Caco-2 (cell line): ENCODE data around the gene HMCN2. TPM values are rescaled to one million over a fixed set of nuclear protein-coding genes. Genes with fewer than 3 reads are reported as not detected.
A peak's percentile ranks its signal among the peaks of the same experiment; 100 is the strongest.

Experiments
- BruUV-seq: library from RNA; stranded (reverse); fragments of 400-500 nt; replicated peaks from 2 replicates; lab custom pipeline; 2021; lab: Mats Ljungman, UMichigan
- CTCF ChIA-PET: fragments of 300-600 bp; sonication (Branson Sonifier 250); formaldehyde crosslinking; loops from one replicate; lab custom pipeline; 2022; ENCODE audit warnings: antibody characterized with exemption; lab: Charles Lee
- POLR2A ChIA-PET: fragments of 300-600 bp; sonication (Branson Sonifier 250); formaldehyde crosslinking; loops from one replicate; lab custom pipeline; 2022; ENCODE audit warnings: antibody characterized with exemption; lab: Charles Lee
- DNase-seq, 2 experiments: peaks; one replicate each; pipeline versions ENCODE4 v3.0.0 to v3.0.0-alpha.2; 2020 to 2022
- H3K27me3 ChIP-seq: replicated peaks from 2 replicates; pipeline ENCODE4 v1.6.0; 2011; ENCODE audit warnings: low read length; ENCODE audit not compliant: control insufficient read depth, insufficient read depth
- H3K36me3 ChIP-seq: 2 replicates; pipeline ENCODE4 v1.5.1; 2011; ENCODE audit warnings: low read length; ENCODE audit not compliant: control insufficient read depth, insufficient read depth
- H3K4me1 ChIP-seq: fragments of 250-450 bp; sonication (Bioruptor Pico); 2 replicates; pipeline ENCODE4 v1.5.1; 2020; ENCODE audit warnings: mild to moderate bottlenecking
- H3K4me3 ChIP-seq: 2 replicates; pipeline ENCODE4 v1.5.1; 2011; ENCODE audit warnings: low read depth, mild to moderate bottlenecking, control low read depth, low read length
- H3K9me3 ChIP-seq: fragments of 250-450 bp; sonication (Bioruptor Pico); 2 replicates; pipeline ENCODE4 v1.5.1; 2020; ENCODE audit warnings: mild to moderate bottlenecking, moderate library complexity
- H3K27ac Mint-ChIP-seq: one replicate; pipeline ENCODE4 v1.8.0; 2022; ENCODE audit warnings: mixed read lengths; ENCODE audit not compliant: unreplicated experiment
- H3K27me3 Mint-ChIP-seq: one replicate; pipeline ENCODE4 v1.8.0; 2022; ENCODE audit warnings: mixed read lengths; ENCODE audit not compliant: insufficient read depth, unreplicated experiment
- H3K36me3 Mint-ChIP-seq: one replicate; pipeline ENCODE4 v1.8.0; 2022; ENCODE audit warnings: mild to moderate bottlenecking, mixed read lengths; ENCODE audit not compliant: insufficient read depth, unreplicated experiment
- H3K4me1 Mint-ChIP-seq: one replicate; pipeline ENCODE4 v1.8.0; 2022; ENCODE audit warnings: low read depth, mixed read lengths; ENCODE audit not compliant: unreplicated experiment
- H3K4me3 Mint-ChIP-seq: one replicate; pipeline ENCODE4 v1.8.0; 2022; ENCODE audit warnings: mild to moderate bottlenecking, moderate library complexity, mixed read lengths; ENCODE audit not compliant: unreplicated experiment
- H3K9me3 Mint-ChIP-seq: one replicate; pipeline ENCODE4 v1.8.0; 2022; ENCODE audit warnings: mixed read lengths; ENCODE audit not compliant: unreplicated experiment
- intact Hi-C: fragments of 100-400 bp; cut with micrococcal nuclease; formaldehyde crosslinking; loops from one replicate; pipeline ENCODE4 v1.10.0; 2022; ENCODE audit not compliant: unreplicated experiment
- total RNA-seq: library from RNA; stranded (reverse); gene quantifications from 2 replicates; pipeline ENCODE4 v1.2.3, GENCODE V29; 2022
- TF ChIP-seq, protein P1 (sequence below), 2 experiments: fragments of 200-600 bp in 1 of 2; IDR thresholded peaks; 1 replicate in 1 of 2; 2 replicates in 1 of 2; pipeline versions ENCODE4 v1.5.1 to v1.8.0; 2011 to 2022; ENCODE audit warnings: antibody characterized with exemption in 1 of 2, control low read depth in 1 of 2, inconsistent platforms in 1 of 2, low read depth in 1 of 2, low read length in 1 of 2, mild to moderate bottlenecking in 1 of 2, moderate library complexity in 1 of 2; ENCODE audit not compliant: insufficient read depth in 1 of 2, severe bottlenecking in 1 of 2, unreplicated experiment in 1 of 2

The HMCN2 gene
- total RNA-seq, 1 experiment from 2014 or later, result 0.41 TPM

GRCh38 chr9:130294664-130295063 lies 29.1 kb downstream of the HMCN2 start:
- no peaks in the 10 kb centered on the region for H3K9me3 Mint-ChIP-seq
- H3K27me3 ChIP-seq, result no peaks in the 10 kb centered on the region
- CTCF ChIA-PET, result no interaction called here
- TF ChIP-seq, protein P1, sequence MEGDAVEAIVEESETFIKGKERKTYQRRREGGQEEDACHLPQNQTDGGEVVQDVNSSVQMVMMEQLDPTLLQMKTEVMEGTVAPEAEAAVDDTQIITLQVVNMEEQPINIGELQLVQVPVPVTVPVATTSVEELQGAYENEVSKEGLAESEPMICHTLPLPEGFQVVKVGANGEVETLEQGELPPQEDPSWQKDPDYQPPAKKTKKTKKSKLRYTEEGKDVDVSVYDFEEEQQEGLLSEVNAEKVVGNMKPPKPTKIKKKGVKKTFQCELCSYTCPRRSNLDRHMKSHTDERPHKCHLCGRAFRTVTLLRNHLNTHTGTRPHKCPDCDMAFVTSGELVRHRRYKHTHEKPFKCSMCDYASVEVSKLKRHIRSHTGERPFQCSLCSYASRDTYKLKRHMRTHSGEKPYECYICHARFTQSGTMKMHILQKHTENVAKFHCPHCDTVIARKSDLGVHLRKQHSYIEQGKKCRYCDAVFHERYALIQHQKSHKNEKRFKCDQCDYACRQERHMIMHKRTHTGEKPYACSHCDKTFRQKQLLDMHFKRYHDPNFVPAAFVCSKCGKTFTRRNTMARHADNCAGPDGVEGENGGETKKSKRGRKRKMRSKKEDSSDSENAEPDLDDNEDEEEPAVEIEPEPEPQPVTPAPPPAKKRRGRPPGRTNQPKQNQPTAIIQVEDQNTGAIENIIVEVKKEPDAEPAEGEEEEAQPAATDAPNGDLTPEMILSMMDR (IDR thresholded peaks at IDR 0.05; ENCODE audit: insufficient read depth in 1 of 2, low read depth in 1 of 2, low read length in 1 of 2, severe bottlenecking in 1 of 2, unreplicated experiment in 1 of 2), result no peak
- no peak overlapping the region for H3K4me3 Mint-ChIP-seq
- no peaks in the 10 kb centered on the region for H3K4me1 Mint-ChIP-seq
- H3K9me3 ChIP-seq, result no peaks in the 10 kb centered on the region
- no peaks in the 10 kb centered on the region for H3K36me3 Mint-ChIP-seq
- H3K4me3 ChIP-seq, result no peak overlapping the region
- DNase-seq, result no peak
- H3K36me3 ChIP-seq, result no peaks in the 10 kb centered on the region
- BruUV-seq, result no TSS peak
- intact Hi-C loops, result no loop called here
- H3K27me3 Mint-ChIP-seq, result peaks cover 30% of the 10 kb centered on the region
- no peaks in the 10 kb centered on the region for H3K4me1 ChIP-seq
- H3K27ac Mint-ChIP-seq, result no peak overlapping the region
- POLR2A ChIA-PET, result no interaction called here

- ChIA-PET POLR2A (no interaction called here), CTCF (no interaction called here)
- Histone ChIP-seq H3K4me3 (no peak overlapping the region), H3K4me1 (no peaks in the 10 kb centered on the region), H3K36me3 (no peaks in the 10 kb centered on the region), H3K9me3 (no peaks in the 10 kb centered on the region), H3K27me3 (no peaks in the 10 kb centered on the region)
- Mint-ChIP-seq H3K9me3 (no peaks in the 10 kb centered on the region), H3K36me3 (no peaks in the 10 kb centered on the region), H3K4me3 (no peak overlapping the region), H3K27ac (no peak overlapping the region), H3K27me3 (peaks cover 28% of the 10 kb centered on the region), H3K4me1 (no peaks in the 10 kb centered on the region)
- DNase-seq, result no peak
- TF ChIP-seq, protein P1 (IDR thresholded peaks at IDR 0.05; ENCODE audit: insufficient read depth in 1 of 2, low read depth in 1 of 2, low read length in 1 of 2, severe bottlenecking in 1 of 2, unreplicated experiment in 1 of 2), result no peak
- BruUV-seq, result no TSS peak
- intact Hi-C loops, result no loop called here
Measured at GRCh38 chr9:130295431-130295830, 29.9 kb downstream of the HMCN2 start.

DNA sequence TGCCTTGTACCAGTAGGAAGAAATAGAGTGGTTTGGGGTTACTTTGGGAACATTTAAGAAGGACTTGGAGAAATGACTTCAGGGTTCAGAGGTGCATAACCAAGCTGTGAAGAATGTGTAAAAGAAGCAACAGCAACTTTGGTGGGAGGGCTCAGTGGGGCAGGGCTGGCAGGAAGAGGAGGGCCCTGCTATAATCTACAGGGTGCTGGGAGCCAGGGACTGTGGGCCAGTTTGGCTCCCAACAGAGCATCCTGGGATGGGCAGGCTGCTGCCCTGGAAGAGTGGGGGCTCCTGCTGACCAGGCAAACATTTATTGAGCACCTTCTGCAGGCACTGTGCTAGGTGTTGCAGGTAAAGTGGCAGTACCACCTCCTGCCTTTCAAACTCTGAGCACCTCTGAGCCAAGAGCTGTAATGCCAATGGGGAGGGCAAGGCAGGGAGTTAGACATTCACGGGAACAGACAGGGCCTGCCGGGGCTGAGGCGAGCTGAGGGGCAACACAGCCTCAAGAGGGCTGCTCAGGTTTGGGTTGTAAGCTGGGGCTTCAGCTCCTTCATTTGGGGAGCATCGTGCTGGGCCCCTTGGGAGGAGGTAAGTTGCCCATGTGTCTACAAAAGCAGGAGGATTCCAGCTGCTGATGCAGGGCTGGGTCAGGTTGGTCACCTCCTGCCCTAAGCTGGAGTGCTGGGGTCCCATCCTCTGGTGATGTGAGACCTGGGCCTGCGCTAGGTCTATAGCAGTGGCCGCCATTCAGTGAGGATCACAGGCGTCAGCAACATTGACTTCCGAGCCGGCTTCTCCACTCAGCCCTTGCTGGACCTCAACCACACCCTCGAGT lies 30.6 kb downstream of the HMCN2 start:
- Mint-ChIP-seq H3K9me3 (no peaks in the 10 kb centered on the region), H3K27ac (no peak overlapping the region), H3K27me3 (peaks cover 23% of the 10 kb centered on the region), H3K4me3 (no peak overlapping the region), H3K4me1 (no peaks in the 10 kb centered on the region), H3K36me3 (no peaks in the 10 kb centered on the region)
- TF ChIP-seq, protein P1 (IDR thresholded peaks at IDR 0.05; ENCODE audit: insufficient read depth in 1 of 2, low read depth in 1 of 2, low read length in 1 of 2, severe bottlenecking in 1 of 2, unreplicated experiment in 1 of 2), result no peak
- no TSS peak for BruUV-seq
- no peaks in the 10 kb centered on the region for H3K9me3 ChIP-seq
- intact Hi-C loops, result no loop called here
- ChIA-PET POLR2A (no interaction called here), CTCF (no interaction called here)
- H3K4me1 ChIP-seq, result no peaks in the 10 kb centered on the region
- H3K4me3 ChIP-seq, result no peak overlapping the region
- H3K27me3 ChIP-seq, result no peaks in the 10 kb centered on the region
- no peaks in the 10 kb centered on the region for H3K36me3 ChIP-seq
- DNase-seq, result peak in 1 of 2 experiments; percentile 27
